Activated T-cell treated with anti-CD3 and anti-CD28 coated beads, Interleukin-2, amount 50 U/mL, for 72 hours (primary cell): ENCODE measurements around the gene ZMYND12. TPM values are rescaled to one million over a fixed set of nuclear protein-coding genes. Genes with fewer than 3 reads are reported as not detected.
"Not testable (repeated sequence)": the region's sequence is repeated elsewhere in the genome, so short reads cannot be mapped to it uniquely, and the experiment has no call there.

Experiments used
- ATAC-seq, 2 donors: fragments of 150-1000 bp; cut with Tn5 transposase; replicated peaks in 1 of 2; 2 replicates each; pipeline ENCODE4 v1.10.0; 2021; ENCODE audit warnings: moderate library complexity in 2 of 2, mild to moderate bottlenecking in 1 of 2
- DNase-seq, 2 donors: peaks; one replicate each; pipeline ENCODE4 v3.0.0; 2021 to 2022; ENCODE audit warnings: mixed read lengths in 1 of 2
- H3K27ac Mint-ChIP-seq: one replicate; pipeline ENCODE4 v1.8.0; 2022; ENCODE audit warnings: mild to moderate bottlenecking, moderate library complexity, mixed read lengths
- H3K27me3 Mint-ChIP-seq: one replicate; pipeline ENCODE4 v1.8.0; 2022; ENCODE audit warnings: low read depth, mixed read lengths
- H3K36me3 Mint-ChIP-seq, 2 donors: one replicate each; pipeline ENCODE4 v1.8.0; 2022; ENCODE audit warnings: mixed read lengths in 2 of 2, mild to moderate bottlenecking in 1 of 2; ENCODE audit not compliant: insufficient read depth in 2 of 2
- H3K4me1 Mint-ChIP-seq: one replicate; pipeline ENCODE4 v1.8.0; 2022; ENCODE audit warnings: low read depth, mixed read lengths
- H3K4me3 Mint-ChIP-seq, 2 donors: one replicate each; pipeline ENCODE4 v1.8.0; 2022; ENCODE audit warnings: mild to moderate bottlenecking in 2 of 2, mixed read lengths in 2 of 2, moderate library complexity in 2 of 2
- H3K9me3 Mint-ChIP-seq, 2 donors: one replicate each; pipeline ENCODE4 v1.8.0; 2022; ENCODE audit warnings: mixed read lengths in 2 of 2
- total RNA-seq, 2 donors: library from RNA; stranded (reverse); gene quantifications; one replicate each; pipeline ENCODE4 v1.2.3, GENCODE V29; 2022

Gene ZMYND12
- 1 to 10 TPM; 1.4 to 1.7 TPM for total RNA-seq

GRCh38 chr1:42456010-42456753 lies at the start of gene ZMYND12, which contains the start of gene PPCS:
TSS of gene ZMYND12 (minus strand) at chr1:42456022. CDS start at chr1:42455997, 25 bp downstream.
TSS of gene PPCS (plus strand) at chr1:42456543. CDS start at chr1:42456566, 23 bp downstream.
- Mint-ChIP-seq H3K27ac (peak within 1 kb of the TSS; percentile 97), H3K9me3 (no peaks in the 10 kb centered on the region), H3K36me3 (peaks cover 12 to 17% of the 10 kb centered on the region in 2 donors), H3K27me3 (no peaks in the 10 kb centered on the region), H3K4me3 (peak within 1 kb of the TSS; percentile 83 to 86), H3K4me1 (peaks cover 27% of the 10 kb centered on the region)
- peak; percentile 93 to 96 for DNase-seq
- peak; percentile 92 for ATAC-seq

GRCh38 chr1:42504535-42505128 lies 48.8 kb upstream of the ZMYND12 start:
- H3K36me3 Mint-ChIP-seq: peaks cover 4 to 6% of the 10 kb centered on the region in 2 donors
- no peak overlapping the region for H3K4me3 Mint-ChIP-seq
- DNase-seq (no peak), ATAC-seq (no peak)
- H3K27me3 Mint-ChIP-seq: no peaks in the 10 kb centered on the region
- H3K9me3 Mint-ChIP-seq: peaks cover 0 to 4% of the 10 kb centered on the region in 2 donors
- no peak overlapping the region for H3K27ac Mint-ChIP-seq
- no peaks in the 10 kb centered on the region for H3K4me1 Mint-ChIP-seq

- H3K36me3 Mint-ChIP-seq, H3K4me1 Mint-ChIP-seq, DNase-seq, ATAC-seq, H3K27ac Mint-ChIP-seq, H3K4me3 Mint-ChIP-seq, H3K9me3 Mint-ChIP-seq, H3K27me3 Mint-ChIP-seq: not testable (repeated sequence)
These were observed 46.2 kb upstream of the ZMYND12 start for GRCh38 chr1:42502031-42502430.

- DNase-seq (no peak), ATAC-seq (no peak)
- Mint-ChIP-seq H3K4me3 (no peak overlapping the region), H3K9me3 (peaks cover 0 to 1% of the 10 kb centered on the region in 2 donors), H3K27me3 (no peaks in the 10 kb centered on the region), H3K36me3 (peaks cover 0 to 3% of the 10 kb centered on the region in 2 donors), H3K4me1 (no peaks in the 10 kb centered on the region), H3K27ac (no peak overlapping the region)
These were observed 34.4 kb upstream of the ZMYND12 start for GRCh38 chr1:42490237-42490636.

- no peaks in the 10 kb centered on the region for H3K27me3 Mint-ChIP-seq
- no peaks in the 10 kb centered on the region for H3K36me3 Mint-ChIP-seq
- no peak overlapping the region for H3K4me3 Mint-ChIP-seq
- no peaks in the 10 kb centered on the region for H3K9me3 Mint-ChIP-seq
- H3K27ac Mint-ChIP-seq: no peak overlapping the region
- no peak for DNase-seq
- H3K4me1 Mint-ChIP-seq: no peaks in the 10 kb centered on the region
- no peak for ATAC-seq
These were observed 28.6 kb upstream of the ZMYND12 start for GRCh38 chr1:42484382-42484781.

GRCh38 chr1:42482635-42483153 lies 26.9 kb upstream of the ZMYND12 start:
- H3K4me1 Mint-ChIP-seq: no peaks in the 10 kb centered on the region
- H3K36me3 Mint-ChIP-seq: no peaks in the 10 kb centered on the region
- no peaks in the 10 kb centered on the region for H3K27me3 Mint-ChIP-seq
- H3K9me3 Mint-ChIP-seq: no peaks in the 10 kb centered on the region
- no peak overlapping the region for H3K27ac Mint-ChIP-seq
- ATAC-seq: no peak
- no peak for DNase-seq
- H3K4me3 Mint-ChIP-seq: no peak overlapping the region

GRCh38 chr1:42480921-42481320 lies 25.1 kb upstream of the ZMYND12 start:
- no peak overlapping the region for H3K4me3 Mint-ChIP-seq
- ATAC-seq (no peak), DNase-seq (no peak)
- H3K36me3 Mint-ChIP-seq: no peaks in the 10 kb centered on the region
- H3K27me3 Mint-ChIP-seq: no peaks in the 10 kb centered on the region
- no peaks in the 10 kb centered on the region for H3K9me3 Mint-ChIP-seq
- no peaks in the 10 kb centered on the region for H3K4me1 Mint-ChIP-seq
- H3K27ac Mint-ChIP-seq: no peak overlapping the region

GRCh38 chr1:42479621-42480020 lies 23.8 kb upstream of the ZMYND12 start:
- Mint-ChIP-seq H3K4me3 (no peak overlapping the region), H3K36me3 (no peaks in the 10 kb centered on the region), H3K9me3 (no peaks in the 10 kb centered on the region), H3K4me1 (peaks cover 5% of the 10 kb centered on the region), H3K27me3 (no peaks in the 10 kb centered on the region), H3K27ac (no peak overlapping the region)
- DNase-seq: no peak
- no peak for ATAC-seq

GRCh38 chr1:42477775-42478174 lies 22.0 kb upstream of the ZMYND12 start:
- Mint-ChIP-seq H3K27me3 (no peaks in the 10 kb centered on the region), H3K27ac (no peak overlapping the region), H3K36me3 (no peaks in the 10 kb centered on the region), H3K4me1 (peaks cover 5% of the 10 kb centered on the region), H3K9me3 (no peaks in the 10 kb centered on the region), H3K4me3 (no peak overlapping the region)
- no peak for ATAC-seq
- DNase-seq: no peak

GRCh38 chr1:42477354-42477753 lies 21.5 kb upstream of the ZMYND12 start:
- H3K9me3 Mint-ChIP-seq, H3K4me3 Mint-ChIP-seq, H3K4me1 Mint-ChIP-seq, H3K27me3 Mint-ChIP-seq, DNase-seq, H3K36me3 Mint-ChIP-seq, ATAC-seq, H3K27ac Mint-ChIP-seq: not testable (repeated sequence)

GRCh38 chr1:42476605-42477004 lies 20.8 kb upstream of the ZMYND12 start:
- ATAC-seq: no peak
- no peak overlapping the region for H3K4me3 Mint-ChIP-seq
- H3K27ac Mint-ChIP-seq: no peak overlapping the region
- H3K9me3 Mint-ChIP-seq: no peaks in the 10 kb centered on the region
- no peaks in the 10 kb centered on the region for H3K36me3 Mint-ChIP-seq
- H3K4me1 Mint-ChIP-seq: peaks cover 5% of the 10 kb centered on the region
- no peaks in the 10 kb centered on the region for H3K27me3 Mint-ChIP-seq
- no peak for DNase-seq

- H3K27me3 Mint-ChIP-seq: no peaks in the 10 kb centered on the region
- DNase-seq (no peak), ATAC-seq (no peak)
- H3K4me3 Mint-ChIP-seq: no peak overlapping the region
- H3K9me3 Mint-ChIP-seq: no peaks in the 10 kb centered on the region
- H3K36me3 Mint-ChIP-seq: no peaks in the 10 kb centered on the region
- H3K27ac Mint-ChIP-seq: no peak overlapping the region
- no peaks in the 10 kb centered on the region for H3K4me1 Mint-ChIP-seq
These were observed 13.9 kb upstream of the ZMYND12 start for GRCh38 chr1:42469727-42470126.

- DNase-seq (no peak), ATAC-seq (no peak)
- H3K9me3 Mint-ChIP-seq: no peaks in the 10 kb centered on the region
- no peaks in the 10 kb centered on the region for H3K36me3 Mint-ChIP-seq
- H3K4me1 Mint-ChIP-seq: peaks cover 23% of the 10 kb centered on the region
- no peak overlapping the region for H3K27ac Mint-ChIP-seq
- H3K27me3 Mint-ChIP-seq: no peaks in the 10 kb centered on the region
- no peak overlapping the region for H3K4me3 Mint-ChIP-seq
These were observed 10.2 kb upstream of the ZMYND12 start for GRCh38 chr1:42466030-42466429.
